Activated CD4-positive, alpha-beta memory T cell treated with anti-CD3 and anti-CD28 coated beads, Interleukin-2, amount 10 ng/mL, durations not matched to agents 7 days and 5 days (primary cell): ENCODE measurements around the gene NUDT4. TPM values are rescaled to one million over a fixed set of nuclear protein-coding genes. Genes with fewer than 3 reads are reported as not detected.
A peak's percentile ranks its signal among the peaks of the same experiment; 100 is the strongest.
"Not testable (repeated sequence)": the region's sequence is repeated elsewhere in the genome, so short reads cannot be mapped to it uniquely, and the experiment has no call there.

Source experiments
- CTCF ChIA-PET: fragments of 350-600 bp; sonication (Branson Sonifier 250); formaldehyde crosslinking; loops from one replicate; lab custom pipeline; 2021; ENCODE audit warnings: antibody characterized with exemption, inconsistent platforms; lab: Charles Lee
- POLR2A ChIA-PET: fragments of 350-600 bp; sonication (Branson Sonifier 250); formaldehyde crosslinking; loops from one replicate; lab custom pipeline; 2021; ENCODE audit warnings: antibody characterized with exemption; lab: Charles Lee
- DNase-seq: peaks from one replicate; pipeline ENCODE4 v3.0.0-alpha.2; 2020
- H3K27ac Mint-ChIP-seq: one replicate; pipeline ENCODE4 v1.8.0; 2021; ENCODE audit warnings: mild to moderate bottlenecking, mixed read lengths
- H3K27me3 Mint-ChIP-seq: one replicate; pipeline ENCODE4 v1.8.0; 2021; ENCODE audit warnings: mixed read lengths
- H3K36me3 Mint-ChIP-seq: one replicate; pipeline ENCODE4 v1.8.0; 2021; ENCODE audit warnings: low read depth, mixed read lengths
- H3K4me1 Mint-ChIP-seq: one replicate; pipeline ENCODE4 v1.8.0; 2021; ENCODE audit warnings: mixed read lengths
- H3K4me3 Mint-ChIP-seq: one replicate; pipeline ENCODE4 v1.8.0; 2021; ENCODE audit warnings: mild to moderate bottlenecking, mixed read lengths
- H3K9me3 Mint-ChIP-seq: one replicate; pipeline ENCODE4 v1.8.0; 2021; ENCODE audit warnings: mixed read lengths
- total RNA-seq, 2 experiments: library from RNA; stranded (reverse); gene quantifications; one replicate each; pipeline ENCODE4 v1.2.3, GENCODE V29; 2021

The NUDT4 gene
- total RNA-seq, 2 experiments from 2014 or later = 44.2 to 47.3 TPM

DNA sequence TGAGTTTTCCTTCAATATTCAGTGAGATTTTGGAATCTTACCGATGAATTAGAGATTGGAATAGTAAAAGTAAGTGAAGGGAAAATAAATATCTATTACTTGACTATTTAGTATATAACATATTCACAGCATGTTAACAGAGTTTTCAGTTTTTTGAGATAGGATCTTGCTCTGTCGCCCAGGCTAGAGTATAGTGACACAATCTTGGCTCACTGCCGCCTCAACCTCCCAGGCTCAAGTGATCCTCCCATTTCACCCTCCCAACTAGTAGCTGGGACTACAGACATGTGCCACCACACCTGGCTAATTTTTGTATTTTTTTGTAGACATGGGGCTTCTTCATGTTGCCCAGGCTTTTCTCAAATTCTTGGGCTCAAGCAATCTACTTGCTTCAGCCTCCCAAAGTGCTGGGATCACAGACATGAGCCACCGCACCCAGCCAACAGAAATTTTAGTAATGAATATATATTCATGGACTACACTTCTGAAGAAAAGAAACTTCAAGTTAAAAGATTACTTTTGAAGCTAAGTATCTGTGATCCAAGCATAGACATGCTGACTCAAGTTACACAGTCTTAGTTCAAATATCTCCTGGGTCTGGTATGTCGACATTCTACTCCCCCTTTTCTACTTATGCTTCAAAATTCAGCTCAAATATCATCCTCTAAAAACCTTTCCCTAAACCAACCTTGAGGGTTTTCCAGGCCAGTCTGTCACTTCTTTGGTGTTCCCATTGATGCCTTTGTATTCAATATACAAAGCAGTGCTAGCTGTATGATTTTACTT is 50.2 kb downstream of the NUDT4 start:
- POLR2A ChIA-PET = interaction anchor here (1.1 kb wide), 1 partner anchor 9 kb away, joined by 5 read pairs; no protein-coding TSS in a partner anchor
- DNase-seq = no peak
- H3K9me3 Mint-ChIP-seq = no peaks in the 10 kb centered on the region
- no peak overlapping the region for H3K4me3 Mint-ChIP-seq
- CTCF ChIA-PET = interaction anchor here (1.1 kb wide), 2 partner anchors 8 to 9 kb away, joined by 3 to 10 read pairs; no protein-coding TSS in a partner anchor
- no peak overlapping the region for H3K27ac Mint-ChIP-seq
- peaks cover 25% of the 10 kb centered on the region for H3K36me3 Mint-ChIP-seq
- H3K27me3 Mint-ChIP-seq = no peaks in the 10 kb centered on the region
- peaks cover 69% of the 10 kb centered on the region for H3K4me1 Mint-ChIP-seq

DNA sequence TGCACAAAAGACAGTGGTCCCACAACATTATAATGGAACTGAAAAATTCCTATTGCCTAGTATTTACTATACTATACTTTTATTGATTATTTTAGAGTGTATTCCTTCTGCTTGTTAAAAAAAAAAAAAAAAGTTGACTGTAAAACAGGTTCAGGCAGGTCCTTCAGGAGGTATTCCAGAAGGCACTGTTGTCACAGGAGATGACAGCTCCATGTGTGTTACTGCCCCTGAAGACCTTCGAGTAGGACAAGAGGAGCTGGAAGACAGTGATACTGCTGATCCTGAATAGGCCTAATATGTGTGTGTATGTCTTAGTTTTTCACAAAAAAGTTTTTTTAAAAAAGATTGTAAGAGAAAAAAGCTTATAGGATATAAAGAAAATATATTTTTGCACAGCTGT is 51.7 kb downstream of the NUDT4 start:
- no peak for DNase-seq
- Mint-ChIP-seq H3K9me3 (no peaks in the 10 kb centered on the region), H3K27ac (no peak overlapping the region), H3K4me3 (no peak overlapping the region), H3K27me3 (no peaks in the 10 kb centered on the region), H3K4me1 (peaks cover 68% of the 10 kb centered on the region), H3K36me3 (peaks cover 27% of the 10 kb centered on the region)
- POLR2A ChIA-PET = no interaction called here
- CTCF ChIA-PET = interaction anchor here (0.9 to 1.9 kb wide), 2 partner anchors 9 kb away, joined by 3 to 16 read pairs; no protein-coding TSS in a partner anchor

DNA sequence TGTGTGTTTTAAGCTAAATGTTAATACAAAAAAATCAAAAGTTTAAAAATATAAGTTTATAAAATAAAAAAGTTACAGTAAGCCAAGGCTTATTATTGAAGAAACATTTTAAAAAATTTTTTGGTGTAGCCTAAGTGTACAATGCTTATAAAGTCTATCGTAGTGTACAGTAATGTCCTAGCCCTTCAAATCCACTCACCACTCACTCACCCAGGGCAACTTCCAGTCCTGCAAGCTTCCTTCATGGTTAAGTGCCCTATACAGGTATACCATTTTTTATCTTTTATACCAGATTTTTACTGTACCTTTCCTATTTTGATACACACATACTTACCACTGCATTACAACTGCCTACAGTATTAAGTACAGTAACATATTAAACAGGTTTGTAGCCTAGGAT is 52.1 kb downstream of the NUDT4 start:
- Mint-ChIP-seq H3K27me3 (no peaks in the 10 kb centered on the region), H3K9me3 (no peaks in the 10 kb centered on the region), H3K4me1 (peaks cover 67% of the 10 kb centered on the region), H3K27ac (no peak overlapping the region), H3K4me3 (no peak overlapping the region), H3K36me3 (peaks cover 27% of the 10 kb centered on the region)
- no peak for DNase-seq
- CTCF ChIA-PET = interaction anchor here (0.9 to 1.9 kb wide), 2 partner anchors 8 to 10 kb away, joined by 3 to 16 read pairs; no protein-coding TSS in a partner anchor
- POLR2A ChIA-PET = no interaction called here

DNA sequence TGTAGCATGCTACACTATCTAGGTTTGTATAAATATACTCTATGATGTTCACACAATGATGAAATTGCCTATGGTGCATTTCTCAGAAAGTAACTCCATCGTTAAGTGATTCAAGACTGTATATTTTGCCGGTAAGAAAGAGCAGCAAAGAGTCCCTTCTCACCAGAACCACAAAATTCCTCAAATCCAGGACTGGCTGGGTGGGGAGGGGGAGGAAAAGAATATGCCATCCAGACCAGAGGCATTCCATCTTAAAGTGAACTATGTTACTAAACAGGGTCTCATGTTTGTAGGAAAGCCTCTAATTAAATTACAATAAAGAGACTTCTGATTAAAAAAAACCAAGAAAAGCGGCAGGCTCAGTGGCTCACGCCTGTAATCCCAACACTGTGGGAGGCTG is 52.6 kb downstream of the NUDT4 start:
- POLR2A ChIA-PET = no interaction called here
- CTCF ChIA-PET = interaction anchor here (0.9 to 1.9 kb wide), 2 partner anchors 8 to 10 kb away, joined by 3 to 16 read pairs; no protein-coding TSS in a partner anchor
- no peaks in the 10 kb centered on the region for H3K27me3 Mint-ChIP-seq
- DNase-seq = no peak
- peaks cover 27% of the 10 kb centered on the region for H3K36me3 Mint-ChIP-seq
- H3K27ac Mint-ChIP-seq = no peak overlapping the region
- peaks cover 67% of the 10 kb centered on the region for H3K4me1 Mint-ChIP-seq
- H3K9me3 Mint-ChIP-seq = no peaks in the 10 kb centered on the region
- no peak overlapping the region for H3K4me3 Mint-ChIP-seq

DNA sequence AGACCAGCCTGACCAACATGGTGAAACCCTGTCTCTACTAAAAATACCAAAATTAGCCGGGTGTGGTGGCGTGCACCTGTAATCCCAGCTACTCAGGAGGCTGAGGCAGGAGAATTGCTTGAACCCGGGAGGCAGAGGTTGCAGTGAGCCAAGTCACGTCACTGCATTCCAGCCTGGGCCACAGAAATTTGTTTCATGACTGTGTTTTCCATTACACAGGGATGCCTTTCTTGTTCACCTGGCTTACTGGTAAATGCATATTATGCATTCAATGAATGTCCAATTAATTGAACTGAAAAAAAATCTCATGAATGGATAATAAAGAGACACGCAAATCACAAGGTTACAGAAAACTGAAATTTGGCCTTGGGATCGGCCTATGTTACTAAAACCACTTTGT is 54.3 kb downstream of the NUDT4 start:
- H3K4me3 Mint-ChIP-seq, H3K27ac Mint-ChIP-seq, DNase-seq, H3K27me3 Mint-ChIP-seq, POLR2A ChIA-PET, H3K9me3 Mint-ChIP-seq: not testable (repeated sequence)
- CTCF ChIA-PET = interaction anchor here (0.6 to 1.4 kb wide), 2 partner anchors 12 to 335 kb away, joined by 3 to 8 read pairs; no protein-coding TSS in a partner anchor
- Mint-ChIP-seq H3K4me1 (peaks cover 65% of the 10 kb centered on the region), H3K36me3 (peaks cover 26% of the 10 kb centered on the region)

DNA sequence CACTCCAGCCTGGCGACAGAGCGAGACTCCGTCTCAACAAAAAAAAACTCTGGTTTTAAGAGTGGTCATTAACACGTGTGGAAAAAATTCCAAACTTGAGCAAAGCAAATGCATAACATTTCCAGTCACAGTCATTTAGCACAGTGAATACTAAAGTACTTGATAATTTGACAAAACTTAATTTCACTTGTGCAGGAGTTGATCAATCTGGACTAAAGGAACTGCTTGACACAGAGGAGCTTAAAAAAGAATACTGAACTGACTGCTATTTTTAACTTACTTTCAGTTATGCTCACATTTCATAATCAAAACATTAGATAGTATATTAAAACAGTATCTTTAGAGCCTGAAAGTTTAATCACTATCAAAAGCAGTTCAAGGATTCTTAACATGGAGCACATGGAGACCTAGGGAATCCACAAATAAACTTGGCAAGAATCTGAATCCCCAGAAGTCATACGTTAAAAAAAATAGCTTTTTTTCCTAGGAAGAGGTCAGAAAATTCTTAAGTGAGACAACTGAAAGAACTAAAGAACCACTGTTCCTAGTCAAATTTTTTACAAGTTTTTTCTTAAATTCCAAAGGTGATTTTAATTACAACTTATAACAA is 56.6 kb downstream of the NUDT4 start:
- no peaks in the 10 kb centered on the region for H3K9me3 Mint-ChIP-seq
- ChIA-PET POLR2A (interaction anchor here (0.5 to 1.2 kb wide), 5 partner anchors 9 to 808 kb away, joined by 3 to 5 read pairs (median 3); no protein-coding TSS in a partner anchor), CTCF (interaction anchor here (0.7 to 1.2 kb wide), 5 partner anchors 15 to 668 kb away, joined by 3 to 5 read pairs (median 3); no protein-coding TSS in a partner anchor)
- H3K36me3 Mint-ChIP-seq = peaks cover 24% of the 10 kb centered on the region
- H3K4me1 Mint-ChIP-seq = peaks cover 71% of the 10 kb centered on the region
- no peak overlapping the region for H3K27ac Mint-ChIP-seq
- no peak for DNase-seq
- H3K4me3 Mint-ChIP-seq = no peak overlapping the region
- H3K27me3 Mint-ChIP-seq = no peaks in the 10 kb centered on the region

DNA sequence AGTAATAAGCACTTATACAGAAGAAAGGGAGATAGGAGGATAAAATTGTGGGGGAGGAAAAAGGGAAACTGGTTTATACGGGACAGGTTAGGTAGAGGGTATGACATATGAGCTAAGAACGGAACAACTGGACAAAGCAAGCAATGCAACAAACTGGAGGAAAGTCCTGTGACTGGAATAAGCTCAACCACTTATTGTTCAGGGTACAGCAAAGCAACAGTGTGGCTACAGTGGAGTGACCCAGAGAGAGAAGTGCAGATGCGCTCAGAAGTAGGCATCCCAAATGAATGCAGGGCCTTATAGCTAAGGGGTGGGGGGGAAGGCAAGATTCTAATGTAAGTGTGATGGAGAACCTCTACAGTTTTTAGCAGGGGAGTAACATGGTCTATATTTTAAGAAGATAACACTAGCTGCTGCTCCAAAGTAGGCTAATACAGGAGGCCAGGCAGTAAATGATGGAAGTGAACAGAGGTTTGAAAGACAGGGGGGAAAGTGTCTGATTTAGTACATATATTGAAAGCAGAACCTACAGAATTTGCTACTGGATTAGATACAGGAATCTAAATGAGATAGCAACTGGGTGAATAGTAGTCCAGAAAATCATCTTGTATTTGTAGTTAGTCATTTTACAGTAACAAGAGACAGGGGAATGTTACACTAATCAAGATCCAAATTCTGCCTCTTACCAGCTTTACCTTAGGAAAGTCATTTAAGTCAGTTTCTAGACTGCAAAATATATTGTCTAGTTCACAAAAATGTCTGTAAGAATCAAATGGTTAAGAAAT is 60.7 kb downstream of the NUDT4 start:
- H3K27me3 Mint-ChIP-seq = no peaks in the 10 kb centered on the region
- no peaks in the 10 kb centered on the region for H3K9me3 Mint-ChIP-seq
- peaks cover 16% of the 10 kb centered on the region for H3K36me3 Mint-ChIP-seq
- peak overlapping the region; percentile 81 for H3K27ac Mint-ChIP-seq
- DNase-seq = no peak
- H3K4me1 Mint-ChIP-seq = peaks cover 72% of the 10 kb centered on the region
- CTCF ChIA-PET = interaction anchor here (1.0 to 3.7 kb wide), 4 partner anchors 9 to 664 kb away, joined by 3 to 39 read pairs (median 4); no protein-coding TSS in a partner anchor
- peak overlapping the region; percentile 57 for H3K4me3 Mint-ChIP-seq
- POLR2A ChIA-PET = interaction anchor here (1.0 to 1.7 kb wide), 5 partner anchors 13 to 303 kb away, joined by 3 to 6 read pairs (median 5); partner anchors contain the start of gene MRPL42

DNA sequence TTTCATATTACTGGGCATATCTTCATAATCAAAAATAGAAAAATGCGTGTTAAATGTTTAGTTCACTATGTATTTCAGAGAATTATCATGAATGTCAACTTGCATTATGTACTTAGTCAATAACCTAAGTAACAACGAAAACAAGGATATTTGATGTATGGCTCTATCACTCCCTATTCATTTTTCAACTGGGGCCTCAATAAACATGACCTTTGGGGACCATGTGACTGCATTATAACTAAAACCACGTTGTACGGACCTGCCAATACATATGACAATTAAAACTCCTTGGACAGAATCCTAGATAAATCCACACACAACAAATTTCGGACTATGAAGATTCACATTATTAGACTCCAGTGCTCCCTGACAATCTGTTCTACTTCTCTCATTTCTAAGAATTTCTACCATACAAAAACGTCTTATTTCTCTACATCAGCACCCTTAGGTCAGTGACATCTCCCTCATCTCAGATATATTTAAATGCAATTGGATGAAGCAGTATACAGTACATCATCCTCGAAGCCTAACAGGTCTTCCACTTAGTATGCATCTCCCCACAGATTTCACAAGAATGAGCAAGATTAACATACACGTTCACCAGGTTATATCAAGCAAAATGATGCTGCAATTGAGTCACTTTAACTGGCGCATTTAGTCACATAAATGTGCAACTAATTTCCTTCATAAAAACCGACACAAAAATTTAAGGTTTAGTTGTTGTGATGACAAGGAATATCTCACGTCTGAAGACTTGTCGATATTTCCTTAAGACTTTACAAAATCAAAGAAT is 62.5 kb downstream of the NUDT4 start:
- Mint-ChIP-seq H3K4me1 (peaks cover 60% of the 10 kb centered on the region), H3K36me3 (peaks cover 15% of the 10 kb centered on the region), H3K27me3 (no peaks in the 10 kb centered on the region), H3K27ac (peak overlapping the region; percentile 89), H3K4me3 (peak overlapping the region; percentile 93), H3K9me3 (no peaks in the 10 kb centered on the region)
- DNase-seq = no peak
- POLR2A ChIA-PET = interaction anchor here (1.2 to 2.4 kb wide), 7 partner anchors 17 to 513 kb away, joined by 4 to 17 read pairs (median 10); partner anchors contain the start of gene MRPL42
- CTCF ChIA-PET = interaction anchor here (2.8 kb wide), 1 partner anchor 27 kb away, joined by 11 read pairs; the partner anchor contains the start of gene MRPL42

DNA sequence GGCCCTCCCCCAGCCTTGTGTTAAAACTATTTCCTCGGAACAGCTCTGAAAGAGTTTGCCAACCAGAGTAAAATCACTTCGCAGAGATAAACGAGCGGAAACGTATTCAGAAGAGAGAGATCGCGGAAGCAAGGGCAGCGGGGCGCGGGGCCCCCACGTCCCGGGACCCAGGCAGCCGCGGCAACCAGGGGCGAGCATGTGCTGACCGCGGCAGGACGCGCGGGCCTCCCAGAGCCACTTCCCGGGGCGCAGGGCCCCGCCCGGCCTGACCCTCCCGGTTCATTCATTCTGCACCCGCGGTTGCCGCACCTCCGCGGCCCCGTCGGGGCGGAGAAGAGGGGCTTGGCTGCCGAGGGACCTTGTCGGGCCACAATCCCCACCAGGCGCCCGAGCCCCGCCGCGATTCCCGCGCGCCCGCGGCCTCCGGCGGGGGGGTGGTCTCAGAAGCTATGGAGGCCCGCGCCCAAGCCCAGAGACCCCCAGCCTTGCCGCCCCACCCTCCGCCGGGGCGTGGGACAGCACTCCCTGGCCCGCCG is 63.4 kb downstream of the NUDT4 start:
- Mint-ChIP-seq H3K4me1 (peaks cover 53% of the 10 kb centered on the region), H3K4me3 (peak overlapping the region; percentile 93), H3K36me3 (peaks cover 14% of the 10 kb centered on the region), H3K9me3 (no peaks in the 10 kb centered on the region), H3K27me3 (no peaks in the 10 kb centered on the region), H3K27ac (peak overlapping the region; percentile 89)
- DNase-seq = peak; percentile 58
- CTCF ChIA-PET = interaction anchor here (2.0 to 2.8 kb wide), 2 partner anchors 19 to 26 kb away, joined by 4 to 11 read pairs; partner anchors contain the start of gene MRPL42
- POLR2A ChIA-PET = interaction anchor here (0.6 to 2.4 kb wide), 14 partner anchors 9 to 1018 kb away, joined by 3 to 17 read pairs (median 6); partner anchors contain the start of genes CRADD and MRPL42

DNA sequence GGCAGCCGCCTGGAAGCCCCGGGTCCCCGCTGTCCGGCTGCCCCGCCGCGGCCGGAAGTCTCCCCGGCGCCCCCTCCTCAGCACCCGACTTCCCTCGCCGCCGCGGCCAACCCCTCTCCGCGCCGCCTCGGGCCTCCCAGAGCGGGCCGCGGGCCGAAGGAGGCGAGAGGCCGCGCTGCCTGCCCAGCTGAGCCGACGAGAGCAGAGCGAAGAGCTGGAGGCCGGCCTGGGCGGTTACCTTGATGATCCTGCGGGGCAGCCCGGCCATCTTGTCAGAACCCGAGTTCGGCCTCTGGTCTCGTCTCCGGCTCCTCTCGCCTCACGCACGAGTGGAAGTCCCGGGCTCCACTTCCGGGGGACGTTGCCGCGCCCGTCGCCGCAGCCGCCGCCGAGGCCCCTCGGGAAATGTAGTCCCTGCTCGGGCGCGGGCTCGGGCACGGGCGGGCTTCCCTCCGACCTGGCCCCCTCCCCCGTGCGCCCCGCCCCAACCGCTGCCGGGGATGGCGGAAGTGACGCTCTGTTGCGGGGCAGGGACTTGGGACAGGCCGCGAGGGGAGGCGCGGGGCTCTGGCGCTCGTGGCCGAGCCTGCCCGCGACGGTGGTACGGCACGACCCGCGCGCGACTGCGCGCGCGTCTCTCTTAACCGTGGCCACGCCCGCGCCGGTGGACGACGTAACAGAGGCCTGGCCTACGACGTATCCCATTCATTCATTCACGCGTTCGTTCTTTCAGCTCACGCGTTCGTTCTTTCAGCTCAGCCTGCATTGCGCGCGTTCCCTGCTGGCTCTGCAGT is 64.1 kb downstream of the NUDT4 start, which contains the start of gene UBE2N:
Gene UBE2N, minus strand, starts transcription at position 331 of the 794 bp plus-strand sequence. Its CDS starts 63 bp downstream, at position 268.
- CTCF ChIA-PET = interaction anchor here (1.1 to 2.8 kb wide), 6 partner anchors 19 to 659 kb away, joined by 3 to 11 read pairs (median 4); partner anchors contain the start of gene MRPL42
- peak within 1 kb of the TSS; percentile 95 for H3K27ac Mint-ChIP-seq
- H3K36me3 Mint-ChIP-seq = peaks cover 12% of the 10 kb centered on the region
- POLR2A ChIA-PET = interaction anchor here (0.6 to 2.4 kb wide), 25 partner anchors 8 to 1296 kb away, joined by 3 to 17 read pairs (median 4); partner anchors contain the start of genes BTG1, CRADD, MRPL42 and SOCS2
- no peaks in the 10 kb centered on the region for H3K9me3 Mint-ChIP-seq
- no peaks in the 10 kb centered on the region for H3K27me3 Mint-ChIP-seq
- peak; percentile 96 for DNase-seq
- H3K4me1 Mint-ChIP-seq = peaks cover 46% of the 10 kb centered on the region
- peak within 1 kb of the TSS; percentile 97 for H3K4me3 Mint-ChIP-seq
